Gastrocnemius medialis (tissue), 4 donors: ENCODE results near the gene FAM204A.

Experiments
- CTCF ChIP-seq, 5 experiments: fragments of 450-650 bp in 3 of 5; fragments of 200-600 bp in 2 of 5; sonication (generic) in 2 of 5; IDR thresholded peaks in 4 of 5; conservative IDR thresholded peaks in 1 of 5; 1 replicate in 4 of 5; 2 replicates in 1 of 5; pipeline ENCODE4 v1.5.1; 2016 to 2019; ENCODE audit warnings: antibody characterized with exemption in 5 of 5, mild to moderate bottlenecking in 3 of 5, moderate library complexity in 3 of 5
- POLR2A ChIP-seq, 2 donors: fragments of 450-650 bp; IDR thresholded peaks; one replicate each; pipeline ENCODE4 v1.6.1; 2017; ENCODE audit warnings: antibody characterized with exemption in 2 of 2, mild to moderate bottlenecking in 2 of 2, moderate library complexity in 2 of 2

GRCh38 chr10:118253397-118253796 lies 88.7 kb downstream of the FAM204A start:
- no peak for TF ChIP-seq POLR2A (IDR thresholded peaks at IDR 0.05)
- no peak for TF ChIP-seq CTCF (IDR thresholded peaks at IDR 0.05 in 4 of 5, conservative IDR thresholded peaks at IDR 0.05 in 1 of 5)
